Measurements from ENCODE around the gene NFYB.

Gene NFYB

GRCh38 chr12:104171785-104172569 lies 34.0 kb upstream of the NFYB start:
- Histone ChIP-seq H3K79me2 (ENCODE audit: control insufficient read depth, insufficient read depth, low read length, poor library complexity) (no peaks in the 10 kb centered on the region), H3K27ac (ENCODE audit: low read depth, low read length) (no peak overlapping the region), H3K9ac (ENCODE audit: low read length) (no peak overlapping the region), H4K12ac (ENCODE audit: low read depth, low read length) (no peak overlapping the region), H4K91ac (ENCODE audit: low read depth, low read length) (no peak overlapping the region), H2BK120ac (ENCODE audit: insufficient read depth, low read length, poor library complexity) (no peak overlapping the region), H3K9me3 (ENCODE audit: insufficient read depth, low read depth, low read length) (peaks cover 2% of the 10 kb centered on the region), H3K14ac (ENCODE audit: low read length) (no peak overlapping the region), H3K18ac (ENCODE audit: low read length) (no peak overlapping the region), H3K27me3 (ENCODE audit: insufficient read depth, low read length) (no peaks in the 10 kb centered on the region), H3K4ac (ENCODE audit: low read depth, low read length) (no peak overlapping the region), H3K4me1 (ENCODE audit: control insufficient read depth in 1 of 2, insufficient read depth in 2 of 2, low read length in 2 of 2) (no peaks in the 10 kb centered on the region), H2BK5ac (ENCODE audit: low read depth, low read length, poor library complexity) (no peak overlapping the region), H3K23ac (ENCODE audit: low read length) (no peak overlapping the region), H3K4me3 (ENCODE audit: low read depth, low read length) (no peak overlapping the region), H2AK5ac (ENCODE audit: low read length) (no peak overlapping the region), H2BK12ac (ENCODE audit: low read length) (no peak overlapping the region), H3K36me3 (ENCODE audit: control insufficient read depth in 1 of 2, insufficient read depth in 2 of 2, low read length in 2 of 2) (no peaks in the 10 kb centered on the region), H4K8ac (ENCODE audit: low read depth, low read length) (no peak overlapping the region), H2AFZ (ENCODE audit: insufficient read depth, low read length, poor library complexity) (no peak overlapping the region), H3K79me1 (ENCODE audit: low read length) (no peaks in the 10 kb centered on the region), H3K4me2 (ENCODE audit: low read length) (no peak overlapping the region)
- DNase-seq = no peak
- WGBS (ENCODE audit: extremely low coverage, insufficient coverage, insufficient read length) = no CpG with 5 or more reads among the region's 28 CpGs

- Histone ChIP-seq H3K4me1 (ENCODE audit: control insufficient read depth in 1 of 2, insufficient read depth in 2 of 2, low read length in 2 of 2) (no peaks in the 10 kb centered on the region), H2AK5ac (ENCODE audit: low read length) (no peak overlapping the region), H3K27ac (ENCODE audit: low read depth, low read length) (no peak overlapping the region), H2BK120ac (ENCODE audit: insufficient read depth, low read length, poor library complexity) (no peak overlapping the region), H3K4ac (ENCODE audit: low read depth, low read length) (no peak overlapping the region), H3K27me3 (ENCODE audit: insufficient read depth, low read length) (no peaks in the 10 kb centered on the region), H3K4me3 (ENCODE audit: low read depth, low read length) (no peak overlapping the region), H3K79me2 (ENCODE audit: control insufficient read depth, insufficient read depth, low read length, poor library complexity) (no peaks in the 10 kb centered on the region), H3K4me2 (ENCODE audit: low read length) (no peak overlapping the region), H4K91ac (ENCODE audit: low read depth, low read length) (no peak overlapping the region), H3K18ac (ENCODE audit: low read length) (no peak overlapping the region), H3K9me3 (ENCODE audit: insufficient read depth, low read depth, low read length) (peaks cover 2% of the 10 kb centered on the region), H4K8ac (ENCODE audit: low read depth, low read length) (no peak overlapping the region), H3K23ac (ENCODE audit: low read length) (no peak overlapping the region), H3K79me1 (ENCODE audit: low read length) (no peaks in the 10 kb centered on the region), H2AFZ (ENCODE audit: insufficient read depth, low read length, poor library complexity) (no peak overlapping the region), H4K12ac (ENCODE audit: low read depth, low read length) (no peak overlapping the region), H2BK12ac (ENCODE audit: low read length) (no peak overlapping the region), H2BK5ac (ENCODE audit: low read depth, low read length, poor library complexity) (no peak overlapping the region), H3K36me3 (ENCODE audit: control insufficient read depth in 1 of 2, insufficient read depth in 2 of 2, low read length in 2 of 2) (no peaks in the 10 kb centered on the region), H3K14ac (ENCODE audit: low read length) (no peak overlapping the region), H3K9ac (ENCODE audit: low read length) (no peak overlapping the region)
- DNase-seq = peak; percentile 54 to 82
- WGBS (ENCODE audit: extremely low coverage, insufficient coverage, insufficient read length) = no CpG with 5 or more reads among the region's 5 CpGs
Measured at GRCh38 chr12:104168596-104168995, 30.6 kb upstream of the NFYB start.

GRCh38 chr12:104167519-104168458 lies 29.8 kb upstream of the NFYB start:
- no peak overlapping the region for H3K4me2 ChIP-seq (ENCODE audit: low read length)
- peaks cover 2% of the 10 kb centered on the region for H3K9me3 ChIP-seq (ENCODE audit: insufficient read depth, low read depth, low read length)
- H2BK5ac ChIP-seq (ENCODE audit: low read depth, low read length, poor library complexity) = no peak overlapping the region
- H3K4ac ChIP-seq (ENCODE audit: low read depth, low read length) = no peak overlapping the region
- H3K14ac ChIP-seq (ENCODE audit: low read length) = no peak overlapping the region
- no peaks in the 10 kb centered on the region for H3K36me3 ChIP-seq (ENCODE audit: control insufficient read depth in 1 of 2, insufficient read depth in 2 of 2, low read length in 2 of 2)
- H3K18ac ChIP-seq (ENCODE audit: low read length) = no peak overlapping the region
- H3K79me2 ChIP-seq (ENCODE audit: control insufficient read depth, insufficient read depth, low read length, poor library complexity) = no peaks in the 10 kb centered on the region
- DNase-seq = peak; percentile 47 to 84
- no peak overlapping the region for H3K27ac ChIP-seq (ENCODE audit: low read depth, low read length)
- H3K9ac ChIP-seq (ENCODE audit: low read length) = no peak overlapping the region
- no peaks in the 10 kb centered on the region for H3K4me1 ChIP-seq (ENCODE audit: control insufficient read depth in 1 of 2, insufficient read depth in 2 of 2, low read length in 2 of 2)
- no peak overlapping the region for H4K12ac ChIP-seq (ENCODE audit: low read depth, low read length)
- H4K91ac ChIP-seq (ENCODE audit: low read depth, low read length) = no peak overlapping the region
- no peak overlapping the region for H2BK12ac ChIP-seq (ENCODE audit: low read length)
- H2BK120ac ChIP-seq (ENCODE audit: insufficient read depth, low read length, poor library complexity) = no peak overlapping the region
- no peaks in the 10 kb centered on the region for H3K27me3 ChIP-seq (ENCODE audit: insufficient read depth, low read length)
- no CpG with 5 or more reads among the region's 5 CpGs for WGBS (ENCODE audit: extremely low coverage, insufficient coverage, insufficient read length)
- H3K79me1 ChIP-seq (ENCODE audit: low read length) = no peaks in the 10 kb centered on the region
- no peak overlapping the region for H3K23ac ChIP-seq (ENCODE audit: low read length)
- no peak overlapping the region for H2AFZ ChIP-seq (ENCODE audit: insufficient read depth, low read length, poor library complexity)
- H4K8ac ChIP-seq (ENCODE audit: low read depth, low read length) = no peak overlapping the region
- H2AK5ac ChIP-seq (ENCODE audit: low read length) = no peak overlapping the region
- no peak overlapping the region for H3K4me3 ChIP-seq (ENCODE audit: low read depth, low read length)

GRCh38 chr12:104166465-104166864 lies 28.5 kb upstream of the NFYB start:
- Histone ChIP-seq H2BK120ac (ENCODE audit: insufficient read depth, low read length, poor library complexity) (no peak overlapping the region), H3K9ac (ENCODE audit: low read length) (no peak overlapping the region), H3K79me2 (ENCODE audit: control insufficient read depth, insufficient read depth, low read length, poor library complexity) (no peaks in the 10 kb centered on the region), H3K27me3 (ENCODE audit: insufficient read depth, low read length) (no peaks in the 10 kb centered on the region), H2BK12ac (ENCODE audit: low read length) (no peak overlapping the region), H2AFZ (ENCODE audit: insufficient read depth, low read length, poor library complexity) (no peak overlapping the region), H2AK5ac (ENCODE audit: low read length) (no peak overlapping the region), H3K23ac (ENCODE audit: low read length) (no peak overlapping the region), H3K14ac (ENCODE audit: low read length) (no peak overlapping the region), H3K4me1 (ENCODE audit: control insufficient read depth in 1 of 2, insufficient read depth in 2 of 2, low read length in 2 of 2) (no peaks in the 10 kb centered on the region), H3K9me3 (ENCODE audit: insufficient read depth, low read depth, low read length) (peaks cover 2% of the 10 kb centered on the region), H4K8ac (ENCODE audit: low read depth, low read length) (no peak overlapping the region), H3K27ac (ENCODE audit: low read depth, low read length) (no peak overlapping the region), H3K4ac (ENCODE audit: low read depth, low read length) (no peak overlapping the region), H4K12ac (ENCODE audit: low read depth, low read length) (no peak overlapping the region), H3K18ac (ENCODE audit: low read length) (no peak overlapping the region), H4K91ac (ENCODE audit: low read depth, low read length) (no peak overlapping the region), H3K4me3 (ENCODE audit: low read depth, low read length) (no peak overlapping the region), H3K79me1 (ENCODE audit: low read length) (no peaks in the 10 kb centered on the region), H3K36me3 (ENCODE audit: control insufficient read depth in 1 of 2, insufficient read depth in 2 of 2, low read length in 2 of 2) (no peaks in the 10 kb centered on the region), H3K4me2 (ENCODE audit: low read length) (no peak overlapping the region), H2BK5ac (ENCODE audit: low read depth, low read length, poor library complexity) (no peak overlapping the region)
- WGBS (ENCODE audit: extremely low coverage, insufficient coverage, insufficient read length) = no CpG with 5 or more reads among the region's 6 CpGs
- DNase-seq = no peak
